Measurements from ENCODE around the gene NIBAN1. TPM values are rescaled to one million over a fixed set of nuclear protein-coding genes. Genes with fewer than 3 reads are reported as not detected.

Gene NIBAN1
- total and polyA plus RNA-seq, 2 experiments from 2014 or later, result 6.9 to 11.1 TPM

- no peak for DNase-seq (ENCODE audit: low spot score)
- WGBS (ENCODE audit: low lambda C conversion rate, missing lambda C conversion rate), result 62% methylated on average over 4 of the region's 4 CpGs
- H4K20me1 ChIP-seq (ENCODE audit: insufficient read depth, poor library complexity, severe bottlenecking), result no peaks in the 10 kb centered on the region
- H3K27ac ChIP-seq, result no peak overlapping the region
- H3K4me2 ChIP-seq, result peak overlapping the region; percentile 62
- H3K27me3 ChIP-seq, result no peaks in the 10 kb centered on the region
- no peak overlapping the region for H3K4me3 ChIP-seq
- no peaks in the 10 kb centered on the region for H3K79me2 ChIP-seq
- H3K9me3 ChIP-seq (ENCODE audit: low read depth), result no peaks in the 10 kb centered on the region
- TF ChIP-seq EZH2phosphoT487 (IDR thresholded peaks at IDR 0.05; ENCODE audit: low read depth, severe bottlenecking, unreplicated experiment) (no peak), EZH2 (IDR thresholded peaks at IDR 0.05; ENCODE audit: borderline replicate concordance) (no peak), CTCF (IDR thresholded peaks at IDR 0.05; ENCODE audit: poor library complexity) (no peak)
- H3K9me2 ChIP-seq (replicated peaks; ENCODE audit: insufficient read depth), result no peaks in the 10 kb centered on the region
- H3K4me1 ChIP-seq (ENCODE audit: insufficient read depth), result peaks cover 3% of the 10 kb centered on the region
- H3K36me3 ChIP-seq (replicated peaks; ENCODE audit: insufficient read depth, low read depth), result no peaks in the 10 kb centered on the region
- no peak overlapping the region for H2AFZ ChIP-seq
Observed at GRCh38 chr1:184930232-184930631, 44.1 kb downstream of the NIBAN1 start.

GRCh38 chr1:184929711-184930202, 44.6 kb downstream of the NIBAN1 start:
- DNase-seq (ENCODE audit: low spot score), result peak; percentile 20
- 47% methylated on average over 3 of the region's 3 CpGs for WGBS (ENCODE audit: low lambda C conversion rate, missing lambda C conversion rate)
- Histone ChIP-seq H3K27ac (no peak overlapping the region), H3K4me2 (peak overlapping the region; percentile 62), H3K9me2 (replicated peaks; ENCODE audit: insufficient read depth) (no peaks in the 10 kb centered on the region), H3K36me3 (replicated peaks; ENCODE audit: insufficient read depth, low read depth) (no peaks in the 10 kb centered on the region), H4K20me1 (ENCODE audit: insufficient read depth, poor library complexity, severe bottlenecking) (no peaks in the 10 kb centered on the region), H3K4me1 (ENCODE audit: insufficient read depth) (peaks cover 3% of the 10 kb centered on the region), H3K27me3 (no peaks in the 10 kb centered on the region), H2AFZ (no peak overlapping the region), H3K4me3 (no peak overlapping the region), H3K9me3 (ENCODE audit: low read depth) (no peaks in the 10 kb centered on the region), H3K79me2 (no peaks in the 10 kb centered on the region)
- TF ChIP-seq CTCF (IDR thresholded peaks at IDR 0.05; ENCODE audit: poor library complexity), result no peak

GRCh38 chr1:184928394-184928793, 45.9 kb downstream of the NIBAN1 start:
- Histone ChIP-seq H3K9me2 (replicated peaks; ENCODE audit: insufficient read depth) (no peaks in the 10 kb centered on the region), H3K79me2 (no peaks in the 10 kb centered on the region), H3K4me2 (no peak overlapping the region), H3K9me3 (ENCODE audit: low read depth) (no peaks in the 10 kb centered on the region), H2AFZ (no peak overlapping the region), H3K36me3 (replicated peaks; ENCODE audit: insufficient read depth, low read depth) (no peaks in the 10 kb centered on the region), H3K4me1 (ENCODE audit: insufficient read depth) (peaks cover 3% of the 10 kb centered on the region), H4K20me1 (ENCODE audit: insufficient read depth, poor library complexity, severe bottlenecking) (no peaks in the 10 kb centered on the region), H3K27ac (no peak overlapping the region), H3K27me3 (no peaks in the 10 kb centered on the region), H3K4me3 (no peak overlapping the region)
- WGBS (ENCODE audit: low lambda C conversion rate, missing lambda C conversion rate), result 98% methylated on average over 2 of the region's 2 CpGs
- TF ChIP-seq EZH2 (IDR thresholded peaks at IDR 0.05; ENCODE audit: borderline replicate concordance) (no peak), CTCF (IDR thresholded peaks at IDR 0.05; ENCODE audit: poor library complexity) (no peak), EZH2phosphoT487 (IDR thresholded peaks at IDR 0.05; ENCODE audit: low read depth, severe bottlenecking, unreplicated experiment) (no peak)
- no peak for DNase-seq (ENCODE audit: low spot score)

Small RNA genes lying within 50 kb of the gene (small RNA-seq; reads per million reads assigned to genes)
- gene RNA5SP72, result 0.19 reads per million

Other genes with a start within 250 kb of the NIBAN1 start
- 50.8 and 54.1 TPM in 2 replicates for gene EDEM3, start 219.7 kb downstream of the NIBAN1 start, total RNA-seq
- gene EDEM3, start 219.7 kb downstream of the NIBAN1 start, polyA plus RNA-seq, result 14.9 and 16.5 TPM in 2 replicates
- 24.6 and 27.0 TPM in 2 replicates for gene RNF2, start 71.0 kb upstream of the NIBAN1 start, total RNA-seq
- gene RNF2, start 71.0 kb upstream of the NIBAN1 start, polyA plus RNA-seq, result 15.7 and 20.3 TPM in 2 replicates
- gene TRMT1L, start 182.4 kb upstream of the NIBAN1 start, total RNA-seq, result 23.1 and 29.2 TPM in 2 replicates
- 11.1 and 12.3 TPM in 2 replicates for gene TRMT1L, start 182.4 kb upstream of the NIBAN1 start, polyA plus RNA-seq
- gene SWT1, start 182.7 kb upstream of the NIBAN1 start, total RNA-seq, result 9.5 and 9.6 TPM in 2 replicates
- 3.4 and 5.3 TPM in 2 replicates for gene SWT1, start 182.7 kb upstream of the NIBAN1 start, polyA plus RNA-seq